Stimulated activated naive CD8-positive, alpha-beta T cell treated with anti-CD3 and anti-CD28 coated beads, Interleukin-15, amount 100 ng/mL, for 72 hours (primary cell): ENCODE data around the gene ARHGAP18.

Source experiments
- ATAC-seq: fragments of 150-1000 bp; cut with Tn5 transposase; 2 replicates; pipeline ENCODE4 v1.10.0; 2021; ENCODE audit warnings: mild to moderate bottlenecking, moderate library complexity
- DNase-seq, 2 donors: peaks; one replicate each; pipeline ENCODE4 v3.0.0; 2021 to 2022
- H3K27ac Mint-ChIP-seq, 2 donors: one replicate each; pipeline ENCODE4 v1.8.0; 2022; ENCODE audit warnings: mild to moderate bottlenecking in 2 of 2, mixed read lengths in 2 of 2, moderate library complexity in 2 of 2
- H3K27me3 Mint-ChIP-seq: one replicate; pipeline ENCODE4 v1.8.0; 2022; ENCODE audit warnings: mixed read lengths
- H3K4me1 Mint-ChIP-seq: one replicate; pipeline ENCODE4 v1.8.0; 2022; ENCODE audit warnings: mild to moderate bottlenecking, mixed read lengths
- H3K4me3 Mint-ChIP-seq, 2 donors: one replicate each; pipeline ENCODE4 v1.8.0; 2022; ENCODE audit warnings: mild to moderate bottlenecking in 2 of 2, mixed read lengths in 2 of 2, moderate library complexity in 1 of 2
- H3K9me3 Mint-ChIP-seq, 2 donors: one replicate each; pipeline ENCODE4 v1.8.0; 2022; ENCODE audit warnings: mixed read lengths in 2 of 2

ARHGAP18 gene

GRCh38 chr6:129709769-129710449 lies at the start of gene ARHGAP18:
ARHGAP18 (minus strand) TSS chr6:129710177; CDS start chr6:129710136, 41 bp downstream.
- peak; percentile 93 for ATAC-seq
- Mint-ChIP-seq H3K4me3 (peak within 1 kb of the TSS; percentile 91), H3K9me3 (no peaks in the 10 kb centered on the region), H3K27me3 (peaks cover 16% of the 10 kb centered on the region), H3K4me1 (peaks cover 38% of the 10 kb centered on the region), H3K27ac (peak within 1 kb of the TSS; percentile 74 to 84)
- DNase-seq, result peak; percentile 57 to 66

GRCh38 chr6:129755787-129756186 lies 45.8 kb upstream of the ARHGAP18 start:
- Mint-ChIP-seq H3K27me3 (peaks cover 5% of the 10 kb centered on the region), H3K9me3 (no peaks in the 10 kb centered on the region), H3K27ac (no peak overlapping the region), H3K4me1 (peaks cover 11% of the 10 kb centered on the region), H3K4me3 (no peak overlapping the region)
- DNase-seq, result no peak
- no peak for ATAC-seq

GRCh38 chr6:129754750-129755149 lies 44.8 kb upstream of the ARHGAP18 start:
- peaks cover 21% of the 10 kb centered on the region for H3K4me1 Mint-ChIP-seq
- no peak for ATAC-seq
- H3K9me3 Mint-ChIP-seq, result no peaks in the 10 kb centered on the region
- H3K27me3 Mint-ChIP-seq, result no peaks in the 10 kb centered on the region
- H3K27ac Mint-ChIP-seq, result no peak overlapping the region
- DNase-seq, result no peak
- no peak overlapping the region for H3K4me3 Mint-ChIP-seq

GRCh38 chr6:129753422-129753821 lies 43.4 kb upstream of the ARHGAP18 start:
- no peaks in the 10 kb centered on the region for H3K27me3 Mint-ChIP-seq
- no peak for DNase-seq
- H3K4me1 Mint-ChIP-seq, result peaks cover 34% of the 10 kb centered on the region
- H3K4me3 Mint-ChIP-seq, result no peak overlapping the region
- ATAC-seq, result no peak
- H3K9me3 Mint-ChIP-seq, result no peaks in the 10 kb centered on the region
- no peak overlapping the region for H3K27ac Mint-ChIP-seq

GRCh38 chr6:129751384-129751783 lies 41.4 kb upstream of the ARHGAP18 start:
- Mint-ChIP-seq H3K4me1 (peaks cover 48% of the 10 kb centered on the region), H3K4me3 (no peak overlapping the region), H3K27me3 (no peaks in the 10 kb centered on the region), H3K9me3 (no peaks in the 10 kb centered on the region), H3K27ac (peak overlapping the region in 1 of 2 donors; percentile 29)
- ATAC-seq (no peak), DNase-seq (no peak)

GRCh38 chr6:129750360-129750759 lies 40.4 kb upstream of the ARHGAP18 start:
- DNase-seq (no peak), ATAC-seq (no peak)
- H3K4me3 Mint-ChIP-seq, result peak overlapping the region; percentile 70 to 81

GRCh38 chr6:129749749-129750120 lies 39.8 kb upstream of the ARHGAP18 start:
- DNase-seq, result no peak
- Mint-ChIP-seq H3K9me3 (no peaks in the 10 kb centered on the region), H3K4me1 (peaks cover 51% of the 10 kb centered on the region), H3K4me3 (peak overlapping the region; percentile 70 to 81), H3K27me3 (no peaks in the 10 kb centered on the region), H3K27ac (peak overlapping the region; percentile 99 to 100)
- peak; percentile 61 for ATAC-seq

More at GRCh38 chr6:129750360-129750759, 40.4 kb upstream of the ARHGAP18 start:
- H3K4me1 Mint-ChIP-seq, result peaks cover 48% of the 10 kb centered on the region
- H3K27ac Mint-ChIP-seq, result peak overlapping the region; percentile 99 to 100
- no peaks in the 10 kb centered on the region for H3K27me3 Mint-ChIP-seq
- H3K9me3 Mint-ChIP-seq, result no peaks in the 10 kb centered on the region

GRCh38 chr6:129748901-129749748 lies 39.1 kb upstream of the ARHGAP18 start:
- peaks cover 56% of the 10 kb centered on the region for H3K4me1 Mint-ChIP-seq
- ATAC-seq (no peak), DNase-seq (no peak)

GRCh38 chr6:129748212-129748900 lies 38.4 kb upstream of the ARHGAP18 start:
- no peaks in the 10 kb centered on the region for H3K9me3 Mint-ChIP-seq
- no peaks in the 10 kb centered on the region for H3K27me3 Mint-ChIP-seq
- H3K27ac Mint-ChIP-seq, result peak overlapping the region; percentile 99 to 100
- H3K4me1 Mint-ChIP-seq, result peaks cover 63% of the 10 kb centered on the region
- peak overlapping the region; percentile 70 to 81 for H3K4me3 Mint-ChIP-seq
- peak; percentile 73 to 82 for DNase-seq
- peak; percentile 98 for ATAC-seq

More at GRCh38 chr6:129748901-129749748, 39.1 kb upstream of the ARHGAP18 start:
- H3K9me3 Mint-ChIP-seq, result no peaks in the 10 kb centered on the region
- peak overlapping the region; percentile 99 to 100 for H3K27ac Mint-ChIP-seq
- no peaks in the 10 kb centered on the region for H3K27me3 Mint-ChIP-seq
- peak overlapping the region; percentile 70 to 81 for H3K4me3 Mint-ChIP-seq

- no peak for DNase-seq
- H3K4me3 Mint-ChIP-seq, result peak overlapping the region; percentile 70 to 81
- no peak for ATAC-seq
- H3K9me3 Mint-ChIP-seq, result no peaks in the 10 kb centered on the region
- H3K27me3 Mint-ChIP-seq, result no peaks in the 10 kb centered on the region
- peaks cover 67% of the 10 kb centered on the region for H3K4me1 Mint-ChIP-seq
- peak overlapping the region; percentile 99 to 100 for H3K27ac Mint-ChIP-seq
Observed at GRCh38 chr6:129747588-129748112, 37.7 kb upstream of the ARHGAP18 start.

GRCh38 chr6:129744880-129745237 lies 34.9 kb upstream of the ARHGAP18 start:
- DNase-seq (no peak), ATAC-seq (no peak)

GRCh38 chr6:129744201-129744879 lies 34.4 kb upstream of the ARHGAP18 start:
- peak overlapping the region in 1 of 2 donors; percentile 1 for H3K4me3 Mint-ChIP-seq
- no peak for ATAC-seq
- no peak for DNase-seq
- no peaks in the 10 kb centered on the region for H3K9me3 Mint-ChIP-seq
- H3K27me3 Mint-ChIP-seq, result no peaks in the 10 kb centered on the region
- peak overlapping the region in 1 of 2 donors; percentile 82 for H3K27ac Mint-ChIP-seq
- peaks cover 42% of the 10 kb centered on the region for H3K4me1 Mint-ChIP-seq

More at GRCh38 chr6:129744880-129745237, 34.9 kb upstream of the ARHGAP18 start:
- Mint-ChIP-seq H3K4me1 (peaks cover 47% of the 10 kb centered on the region), H3K9me3 (no peaks in the 10 kb centered on the region), H3K4me3 (peak overlapping the region in 1 of 2 donors; percentile 1), H3K27ac (peak overlapping the region in 1 of 2 donors; percentile 11), H3K27me3 (no peaks in the 10 kb centered on the region)

GRCh38 chr6:129740013-129740412 lies 30.0 kb upstream of the ARHGAP18 start:
- peaks cover 26% of the 10 kb centered on the region for H3K4me1 Mint-ChIP-seq
- no peak for ATAC-seq
- no peak overlapping the region for H3K27ac Mint-ChIP-seq
- H3K9me3 Mint-ChIP-seq, result no peaks in the 10 kb centered on the region
- H3K27me3 Mint-ChIP-seq, result no peaks in the 10 kb centered on the region
- DNase-seq, result no peak
- no peak overlapping the region for H3K4me3 Mint-ChIP-seq

- H3K9me3 Mint-ChIP-seq, result no peaks in the 10 kb centered on the region
- H3K4me3 Mint-ChIP-seq, result no peak overlapping the region
- DNase-seq (no peak), ATAC-seq (no peak)
- H3K4me1 Mint-ChIP-seq, result peaks cover 9% of the 10 kb centered on the region
- H3K27me3 Mint-ChIP-seq, result no peaks in the 10 kb centered on the region
- no peak overlapping the region for H3K27ac Mint-ChIP-seq
Observed at GRCh38 chr6:129736105-129736504, 26.1 kb upstream of the ARHGAP18 start.

- Mint-ChIP-seq H3K9me3 (no peaks in the 10 kb centered on the region), H3K27ac (no peak overlapping the region), H3K27me3 (no peaks in the 10 kb centered on the region), H3K4me1 (peaks cover 18% of the 10 kb centered on the region), H3K4me3 (no peak overlapping the region)
- ATAC-seq (peak; percentile 64), DNase-seq (no peak)
Observed at GRCh38 chr6:129733290-129733689, 23.3 kb upstream of the ARHGAP18 start.
